Activated gamma-delta T cell (primary cell): Measurements from ENCODE around the gene GAPDH.
"Not testable (repeated sequence)": the region's sequence is repeated elsewhere in the genome, so short reads cannot be mapped to it uniquely, and the experiment has no call there.

Source experiments
- DNase-seq: peaks from one replicate; lab custom pipeline; 2025; lab: John Stamatoyannopoulos, UW
- total RNA-seq, 2 donors: gene quantifications; one replicate each; lab custom pipeline; 2026; lab: John Stamatoyannopoulos, UW

GAPDH gene
- 675 to 1,039 reads per million in 2 donors for total RNA-seq

- peak; percentile 76 for DNase-seq
Measured at GRCh38 chr12:6533923-6534694, at the start of gene GAPDH. TSS of gene GAPDH (plus strand) at chr12:6534517. CDS start at chr12:6534833, 316 bp downstream.

GRCh38 chr12:6488240-6488639, 46.1 kb upstream of the GAPDH start:
- no peak for DNase-seq

- no peak for DNase-seq
Measured at GRCh38 chr12:6489449-6489848, 44.9 kb upstream of the GAPDH start.

GRCh38 chr12:6490673-6491072, 43.6 kb upstream of the GAPDH start:
- DNase-seq = not testable (repeated sequence)

GRCh38 chr12:6492838-6493496, 41.4 kb upstream of the GAPDH start, which contains the start of gene MRPL51:
TSS of gene MRPL51 (minus strand) at chr12:6493262. CDS start at chr12:6493136, 126 bp downstream.
- peak; percentile 95 for DNase-seq

- peak; percentile 85 for DNase-seq
Measured at GRCh38 chr12:6493497-6494257, 40.6 kb upstream of the GAPDH start, which contains the start of gene NCAPD2. TSS of gene NCAPD2 (plus strand) at chr12:6494102. CDS start at chr12:6495099, 997 bp downstream.

- DNase-seq = no peak
Measured at GRCh38 chr12:6494258-6494743, 40.0 kb upstream of the GAPDH start.

GRCh38 chr12:6494968-6495367, 39.3 kb upstream of the GAPDH start:
- no peak for DNase-seq

GRCh38 chr12:6497291-6497690, 37.0 kb upstream of the GAPDH start:
- not testable (repeated sequence) for DNase-seq

- DNase-seq = no peak
Measured at GRCh38 chr12:6500466-6500865, 33.9 kb upstream of the GAPDH start.

- DNase-seq = no peak
Measured at GRCh38 chr12:6507102-6507998, 27.0 kb upstream of the GAPDH start.

GRCh38 chr12:6508087-6508486, 26.2 kb upstream of the GAPDH start:
- no peak for DNase-seq

- DNase-seq = no peak
Measured at GRCh38 chr12:6520186-6520585, 14.1 kb upstream of the GAPDH start.

GRCh38 chr12:6522193-6522592, 12.1 kb upstream of the GAPDH start:
- DNase-seq = no peak

- no peak for DNase-seq
Measured at GRCh38 chr12:6523708-6524107, 10.6 kb upstream of the GAPDH start.

- DNase-seq = no peak
Measured at GRCh38 chr12:6524648-6525047, 9.7 kb upstream of the GAPDH start.

- DNase-seq = no peak
Measured at GRCh38 chr12:6526201-6526600, 8.1 kb upstream of the GAPDH start.

- DNase-seq = no peak
Measured at GRCh38 chr12:6526766-6527525, 7.4 kb upstream of the GAPDH start.

- DNase-seq = no peak
Measured at GRCh38 chr12:6527711-6528110, 6.6 kb upstream of the GAPDH start.

GRCh38 chr12:6528539-6529235, 5.6 kb upstream of the GAPDH start:
- no peak for DNase-seq
